GM19324 (cell line): ENCODE measurements around the gene ERMP1.

Experiments
- ATAC-seq: cut with Tn5 transposase; IDR thresholded peaks from one replicate; pipeline ENCODE4 v1.9.1; 2021; ENCODE audit warnings: mild to moderate bottlenecking, moderate library complexity; ENCODE audit not compliant: unreplicated experiment, low FRiP score

Gene ERMP1

GRCh38 chr9:5854063-5854790 lies 21.3 kb upstream of the ERMP1 start:
- ATAC-seq: no peak

GRCh38 chr9:5853617-5854016 lies 20.7 kb upstream of the ERMP1 start:
- ATAC-seq: no peak

- ATAC-seq: no peak
Observed at GRCh38 chr9:5852987-5853386, 20.1 kb upstream of the ERMP1 start.

GRCh38 chr9:5851445-5851844 lies 18.5 kb upstream of the ERMP1 start:
- peak; percentile 79 for ATAC-seq

- ATAC-seq: no peak
Observed at GRCh38 chr9:5850724-5851122, 17.8 kb upstream of the ERMP1 start.

GRCh38 chr9:5848372-5848882 lies 15.5 kb upstream of the ERMP1 start:
- ATAC-seq: no peak

GRCh38 chr9:5846501-5846921 lies 13.6 kb upstream of the ERMP1 start:
- no peak for ATAC-seq

- no peak for ATAC-seq
Observed at GRCh38 chr9:5846096-5846495, 13.2 kb upstream of the ERMP1 start.

- no peak for ATAC-seq
Observed at GRCh38 chr9:5845157-5845531, 12.2 kb upstream of the ERMP1 start.

- ATAC-seq: no peak
Observed at GRCh38 chr9:5843794-5844471, 11.0 kb upstream of the ERMP1 start.

- ATAC-seq: no peak
Observed at GRCh38 chr9:5842929-5843793, 10.2 kb upstream of the ERMP1 start.

- ATAC-seq: no peak
Observed at GRCh38 chr9:5841771-5842573, 9.1 kb upstream of the ERMP1 start.

GRCh38 chr9:5840788-5841187 lies 7.9 kb upstream of the ERMP1 start:
- no peak for ATAC-seq

GRCh38 chr9:5839572-5839902 lies 6.6 kb upstream of the ERMP1 start:
- no peak for ATAC-seq

GRCh38 chr9:5838884-5839571 lies 6.1 kb upstream of the ERMP1 start:
- no peak for ATAC-seq

GRCh38 chr9:5835808-5836207 lies 2.9 kb upstream of the ERMP1 start:
- no peak for ATAC-seq

GRCh38 chr9:5834214-5834613 lies 1.3 kb upstream of the ERMP1 start:
- no peak for ATAC-seq

- peak; percentile 1 for ATAC-seq
Observed at GRCh38 chr9:5832071-5832537, 813 bp downstream of the ERMP1 start.

GRCh38 chr9:5825895-5826622 lies 6.9 kb downstream of the ERMP1 start:
- no peak for ATAC-seq
